CD4-positive, alpha-beta T cell (primary cell): ENCODE data around the gene CAPS. TPM values are rescaled to one million over a fixed set of nuclear protein-coding genes. Genes with fewer than 3 reads are reported as not detected.

Experiments
- ATAC-seq: fragments of 200-7000 bp; cut with Tn5 transposase; one replicate; pipeline ENCODE4 v1.10.0; 2022; ENCODE audit warnings: mild to moderate bottlenecking; ENCODE audit not compliant: poor library complexity
- CTCF ChIA-PET: fragments of 350-600 bp; sonication (Branson Sonifier 250); formaldehyde crosslinking; loops from one replicate; lab custom pipeline; 2021; ENCODE audit warnings: antibody characterized with exemption, inconsistent platforms; lab: Charles Lee
- POLR2A ChIA-PET: fragments of 350-600 bp; sonication (Branson Sonifier 250); formaldehyde crosslinking; loops from one replicate; lab custom pipeline; 2021; ENCODE audit warnings: antibody characterized with exemption, inconsistent platforms; lab: Charles Lee
- DNase-seq, 14 experiments: peaks; one replicate each; pipeline ENCODE4 v3.0.0-alpha.2; 2013 to 2020; ENCODE audit warnings: mixed read lengths in 2 of 14
- H3K27ac ChIP-seq, 2 donors: one replicate each; pipeline versions ENCODE4 v1.5.1 to v1.7.0; 2013; ENCODE audit warnings: low read length in 2 of 2, low read depth in 1 of 2, mild to moderate bottlenecking in 1 of 2
- H3K27me3 ChIP-seq, 2 experiments: 1 replicate in 1 of 2; 2 replicates in 1 of 2; pipeline versions ENCODE4 v1.6.1 to v1.7.0; 2013; ENCODE audit warnings: low read length in 2 of 2, control low read depth in 1 of 2, mild to moderate bottlenecking in 1 of 2, moderate library complexity in 1 of 2; ENCODE audit not compliant: insufficient read depth in 2 of 2, control insufficient read depth in 1 of 2
- H3K36me3 ChIP-seq: one replicate; pipeline ENCODE4 v1.6.1; 2013; ENCODE audit warnings: low read length, control low read depth; ENCODE audit not compliant: insufficient read depth
- H3K4me1 ChIP-seq: one replicate; pipeline ENCODE4 v1.6.1; 2013; ENCODE audit warnings: low read length, control low read depth; ENCODE audit not compliant: insufficient read depth
- H3K4me3 ChIP-seq: one replicate; pipeline ENCODE4 v1.5.1; 2013; ENCODE audit warnings: mild to moderate bottlenecking, low read length, moderate library complexity
- H3K9me3 ChIP-seq, 2 experiments: 1 replicate in 1 of 2; 2 replicates in 1 of 2; pipeline versions ENCODE4 v1.6.1 to v1.7.0; 2013; ENCODE audit warnings: low read length in 2 of 2, mild to moderate bottlenecking in 2 of 2, control low read depth in 1 of 2, moderate library complexity in 1 of 2; ENCODE audit not compliant: control insufficient read depth in 1 of 2, insufficient read depth in 1 of 2
- H3K27ac Mint-ChIP-seq: one replicate; pipeline ENCODE4 v1.8.0; 2020; ENCODE audit warnings: mixed read lengths
- H3K27me3 Mint-ChIP-seq: one replicate; pipeline ENCODE4 v1.8.0; 2021; ENCODE audit warnings: mixed read lengths
- H3K36me3 Mint-ChIP-seq: one replicate; pipeline ENCODE4 v1.8.0; 2021; ENCODE audit warnings: low read depth, mixed read lengths
- H3K4me1 Mint-ChIP-seq: one replicate; pipeline ENCODE4 v1.8.0; 2021; ENCODE audit warnings: low read depth, mixed read lengths
- H3K4me3 Mint-ChIP-seq: one replicate; pipeline ENCODE4 v1.8.0; 2020; ENCODE audit warnings: mild to moderate bottlenecking, mixed read lengths
- H3K9me3 Mint-ChIP-seq: one replicate; pipeline ENCODE4 v1.8.0; 2020; ENCODE audit warnings: mixed read lengths
- CTCF ChIP-seq: fragments of 200-600 bp; IDR thresholded peaks from one replicate; pipeline ENCODE4 v1.8.0; 2022; ENCODE audit warnings: antibody characterized with exemption, mild to moderate bottlenecking
- intact Hi-C, 2 experiments: fragments of 100-400 bp; cut with DNase I in 1 of 2; cut with micrococcal nuclease in 1 of 2; formaldehyde crosslinking; loops; one replicate each; pipeline versions ENCODE4 v1.15.1 to v1.9.0; 2023 to 2025; cut with DNase I, micrococcal nuclease
- total RNA-seq, 174 experiments: library from RNA in 2 of 174; stranded (reverse) in 2 of 174; gene quantifications; one replicate each; pipeline ENCODE4 v1.2.3 and lab custom pipeline; 2021 to 2026

CAPS gene
- total RNA-seq, 2 experiments from 2014 or later = 43.2 to 44.2 TPM

DNA sequence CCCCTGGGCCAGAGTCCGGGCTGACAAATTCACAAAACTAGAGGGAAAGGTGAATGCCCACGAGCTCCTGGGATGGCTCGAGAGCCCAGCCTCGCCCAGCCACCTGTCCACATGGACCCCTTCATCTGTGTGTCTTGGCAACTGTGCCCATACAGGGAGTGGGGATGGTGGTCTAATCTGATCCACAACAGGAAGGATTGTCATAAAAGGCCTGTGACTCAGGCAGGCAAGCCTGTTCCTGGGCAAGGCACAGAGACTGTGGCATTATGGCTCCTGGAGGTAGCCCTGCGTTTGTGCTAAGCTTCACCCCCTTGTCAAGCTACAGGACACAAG lies 20.0 kb downstream of the CAPS start:
- H3K36me3 ChIP-seq = peaks cover 88% of the 10 kb centered on the region
- no peak for DNase-seq
- CTCF ChIA-PET = no interaction called here
- no peak overlapping the region for H3K27ac ChIP-seq
- H3K27me3 ChIP-seq = no peaks in the 10 kb centered on the region
- intact Hi-C loops = no loop called here
- Mint-ChIP-seq H3K4me1 (no peaks in the 10 kb centered on the region), H3K27me3 (no peaks in the 10 kb centered on the region), H3K27ac (no peak overlapping the region), H3K4me3 (no peak overlapping the region), H3K36me3 (peaks cover 90% of the 10 kb centered on the region), H3K9me3 (no peaks in the 10 kb centered on the region)
- TF ChIP-seq CTCF = no peak
- no peaks in the 10 kb centered on the region for H3K4me1 ChIP-seq
- POLR2A ChIA-PET = interaction anchor here (1.3 kb wide), 1 partner anchor 16 kb away, joined by 3 read pairs; no protein-coding TSS in a partner anchor
- no peak for ATAC-seq
- H3K9me3 ChIP-seq = no peaks in the 10 kb centered on the region
- no peak overlapping the region for H3K4me3 ChIP-seq

DNA sequence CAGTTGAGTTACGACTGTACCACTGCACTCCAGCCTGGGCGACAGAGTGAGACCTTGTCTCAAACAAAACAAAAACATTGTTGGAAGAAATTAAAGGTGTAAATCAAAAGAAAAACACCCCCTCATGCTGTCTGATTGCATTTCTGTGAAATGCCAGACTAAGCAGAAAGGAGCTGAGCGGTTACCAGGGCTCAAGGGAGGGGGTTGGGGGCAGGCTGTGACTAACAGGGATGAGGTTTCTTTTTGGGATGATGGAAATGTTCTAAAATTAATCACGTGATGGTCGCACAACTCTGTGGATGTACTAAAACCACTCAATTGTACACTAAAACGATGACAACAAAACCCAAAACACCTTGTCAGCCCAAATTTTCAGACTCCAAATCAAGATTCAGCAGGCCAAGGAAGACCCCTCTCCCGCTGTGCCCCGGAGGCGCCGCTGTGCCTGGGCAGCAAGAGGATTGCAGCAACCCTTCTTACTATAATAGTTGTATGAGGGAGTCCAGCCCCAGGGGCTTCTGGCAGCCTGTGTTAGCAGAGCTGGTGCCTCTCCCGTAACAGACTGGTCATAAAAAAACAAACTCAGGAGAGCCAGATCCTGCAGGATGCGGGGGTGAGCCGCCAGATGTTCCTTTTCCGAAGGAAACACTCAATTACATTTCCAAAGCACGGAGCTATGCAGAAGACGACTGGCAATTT lies 20.9 kb downstream of the CAPS start:
- TF ChIP-seq CTCF = no peak
- Mint-ChIP-seq H3K27me3 (no peaks in the 10 kb centered on the region), H3K4me3 (no peak overlapping the region), H3K4me1 (no peaks in the 10 kb centered on the region), H3K36me3 (peaks cover 90% of the 10 kb centered on the region), H3K27ac (no peak overlapping the region), H3K9me3 (no peaks in the 10 kb centered on the region)
- Histone ChIP-seq H3K27ac (no peak overlapping the region), H3K4me3 (no peak overlapping the region), H3K4me1 (no peaks in the 10 kb centered on the region), H3K9me3 (no peaks in the 10 kb centered on the region), H3K36me3 (peaks cover 88% of the 10 kb centered on the region), H3K27me3 (no peaks in the 10 kb centered on the region)
- intact Hi-C loops = no loop called here
- DNase-seq (no peak), ATAC-seq (no peak)
- ChIA-PET CTCF (no interaction called here), POLR2A (interaction anchor here (1.9 kb wide), 2 partner anchors 27 to 31 kb away, joined by 4 to 5 read pairs; partner anchors contain the start of gene NDUFA11)

- intact Hi-C loops = no loop called here
- Mint-ChIP-seq H3K4me3 (no peak overlapping the region), H3K36me3 (peaks cover 89% of the 10 kb centered on the region), H3K9me3 (no peaks in the 10 kb centered on the region), H3K4me1 (no peaks in the 10 kb centered on the region), H3K27ac (no peak overlapping the region), H3K27me3 (no peaks in the 10 kb centered on the region)
- DNase-seq (no peak), ATAC-seq (no peak)
- H3K27me3 ChIP-seq = no peaks in the 10 kb centered on the region
- peaks cover 87% of the 10 kb centered on the region for H3K36me3 ChIP-seq
- H3K4me3 ChIP-seq = no peak overlapping the region
- no peak for TF ChIP-seq CTCF
- no peaks in the 10 kb centered on the region for H3K9me3 ChIP-seq
- ChIA-PET CTCF (no interaction called here), POLR2A (interaction anchor here (1.7 to 1.9 kb wide), 3 partner anchors 16 to 32 kb away, joined by 3 to 5 read pairs (median 4); partner anchors contain the start of gene NDUFA11)
- H3K4me1 ChIP-seq = no peaks in the 10 kb centered on the region
- H3K27ac ChIP-seq = no peak overlapping the region
Measured at GRCh38 chr19:5935473-5936291, 21.6 kb downstream of the CAPS start.
